ENCODE measurements around the gene BCORL1.
A peak's percentile ranks its signal among the peaks of the same experiment; 100 is the strongest.

The BCORL1 gene

GRCh38 chrX:130055103-130055502, 72.7 kb downstream of the BCORL1 start:
- H3K36me3 Mint-ChIP-seq, result peaks cover 6% of the 10 kb centered on the region
- no peaks in the 10 kb centered on the region for H3K9me3 Mint-ChIP-seq
- H3K27me3 Mint-ChIP-seq, result no peaks in the 10 kb centered on the region
- no peak overlapping the region for H3K27ac Mint-ChIP-seq
- ATAC-seq, result no peak
- H3K4me1 Mint-ChIP-seq, result peaks cover 7% of the 10 kb centered on the region
- no peak overlapping the region for H3K4me3 Mint-ChIP-seq

GRCh38 chrX:130055899-130056298, 73.5 kb downstream of the BCORL1 start:
- H3K27ac Mint-ChIP-seq, result no peak overlapping the region

DNA sequence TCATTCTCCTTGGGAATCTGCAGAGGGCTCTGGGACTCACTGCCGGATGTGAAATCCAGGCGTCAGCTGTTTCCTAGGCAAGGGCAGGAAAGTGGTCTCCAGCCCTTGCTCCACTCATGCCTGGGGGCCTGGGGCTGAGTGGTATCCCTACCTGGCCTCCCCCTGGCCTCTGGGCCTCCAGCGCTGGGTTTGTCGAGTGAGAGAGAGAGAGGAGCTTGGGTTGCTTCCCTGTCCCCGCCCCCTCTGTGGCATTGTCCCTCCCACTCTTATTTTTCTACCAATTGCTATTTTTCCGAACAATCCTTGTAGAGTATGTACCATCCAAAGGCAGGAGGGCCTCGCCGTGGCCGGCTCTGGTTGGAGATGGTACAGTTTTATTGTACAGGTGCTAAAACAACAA, 74.8 kb downstream of the BCORL1 start:
- ATAC-seq, result no peak
- Mint-ChIP-seq H3K27ac (no peak overlapping the region), H3K4me3 (no peak overlapping the region), H3K36me3 (peaks cover 6% of the 10 kb centered on the region), H3K4me1 (peaks cover 7% of the 10 kb centered on the region), H3K9me3 (no peaks in the 10 kb centered on the region), H3K27me3 (no peaks in the 10 kb centered on the region)

More at GRCh38 chrX:130055899-130056298, 73.5 kb downstream of the BCORL1 start:
- H3K4me3 Mint-ChIP-seq, result no peak overlapping the region
- no peaks in the 10 kb centered on the region for H3K9me3 Mint-ChIP-seq
- H3K27me3 Mint-ChIP-seq, result no peaks in the 10 kb centered on the region
- H3K36me3 Mint-ChIP-seq, result peaks cover 6% of the 10 kb centered on the region
- H3K4me1 Mint-ChIP-seq, result peaks cover 7% of the 10 kb centered on the region
- ATAC-seq, result no peak

- Mint-ChIP-seq H3K4me3 (no peak overlapping the region), H3K27me3 (no peaks in the 10 kb centered on the region), H3K4me1 (peaks cover 7% of the 10 kb centered on the region), H3K9me3 (no peaks in the 10 kb centered on the region), H3K36me3 (peaks cover 6% of the 10 kb centered on the region), H3K27ac (no peak overlapping the region)
- no peak for ATAC-seq
These were observed 76.2 kb downstream of the BCORL1 start for GRCh38 chrX:130058652-130059051.

- H3K4me3 Mint-ChIP-seq, result peak overlapping the region; percentile 87
- peaks cover 11% of the 10 kb centered on the region for H3K4me1 Mint-ChIP-seq
- peak overlapping the region; percentile 81 for H3K27ac Mint-ChIP-seq
- ATAC-seq, result peak; percentile 93
- no peaks in the 10 kb centered on the region for H3K27me3 Mint-ChIP-seq
- no peaks in the 10 kb centered on the region for H3K9me3 Mint-ChIP-seq
- H3K36me3 Mint-ChIP-seq, result peaks cover 12% of the 10 kb centered on the region
These were observed 78.0 kb downstream of the BCORL1 start for GRCh38 chrX:130060122-130061069.

- no peaks in the 10 kb centered on the region for H3K9me3 Mint-ChIP-seq
- no peak overlapping the region for H3K4me3 Mint-ChIP-seq
These were observed 84.7 kb downstream of the BCORL1 start for GRCh38 chrX:130066975-130067615.

DNA sequence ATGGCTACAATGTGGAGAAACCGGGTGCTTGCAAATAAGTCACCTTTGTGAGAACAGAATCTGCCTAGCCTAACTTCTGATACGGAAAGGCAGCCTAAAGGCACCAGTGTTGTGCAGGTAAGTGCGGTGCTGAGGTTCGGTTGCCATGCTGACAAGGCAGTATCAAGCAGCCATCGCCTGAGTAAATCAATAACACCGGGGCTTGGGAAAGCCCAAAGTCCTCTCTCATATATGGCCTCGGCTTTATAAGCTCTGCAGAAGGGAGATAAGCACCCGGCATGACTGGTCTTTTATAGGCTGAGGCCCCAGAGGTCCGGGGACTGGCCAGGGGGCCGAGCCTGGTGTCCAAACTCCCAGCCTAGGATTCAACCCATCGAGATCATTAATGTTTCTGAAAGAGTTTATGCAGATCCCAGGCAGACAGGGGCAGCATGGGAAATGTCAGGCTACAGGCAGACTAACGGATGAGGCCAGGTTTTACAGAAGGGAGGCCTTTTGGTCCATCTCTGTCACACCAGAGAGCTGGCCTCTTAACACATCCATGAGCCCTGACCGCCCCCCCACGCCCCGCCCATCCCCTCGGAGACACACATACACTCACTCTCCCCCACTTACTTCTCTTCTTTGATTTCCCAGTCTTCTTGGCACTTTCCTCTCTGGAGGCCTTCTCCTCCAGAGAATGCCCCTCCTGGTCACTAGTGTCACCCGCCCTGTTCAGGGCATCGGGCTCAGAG, 89.3 kb downstream of the BCORL1 start:
- Mint-ChIP-seq H3K27ac (no peak overlapping the region), H3K27me3 (no peaks in the 10 kb centered on the region), H3K4me3 (no peak overlapping the region)

More at GRCh38 chrX:130066975-130067615, 84.7 kb downstream of the BCORL1 start:
- H3K4me1 Mint-ChIP-seq, result peaks cover 4% of the 10 kb centered on the region
- no peak for ATAC-seq
- peaks cover 26% of the 10 kb centered on the region for H3K36me3 Mint-ChIP-seq
- H3K27ac Mint-ChIP-seq, result no peak overlapping the region
- H3K27me3 Mint-ChIP-seq, result no peaks in the 10 kb centered on the region

DNA sequence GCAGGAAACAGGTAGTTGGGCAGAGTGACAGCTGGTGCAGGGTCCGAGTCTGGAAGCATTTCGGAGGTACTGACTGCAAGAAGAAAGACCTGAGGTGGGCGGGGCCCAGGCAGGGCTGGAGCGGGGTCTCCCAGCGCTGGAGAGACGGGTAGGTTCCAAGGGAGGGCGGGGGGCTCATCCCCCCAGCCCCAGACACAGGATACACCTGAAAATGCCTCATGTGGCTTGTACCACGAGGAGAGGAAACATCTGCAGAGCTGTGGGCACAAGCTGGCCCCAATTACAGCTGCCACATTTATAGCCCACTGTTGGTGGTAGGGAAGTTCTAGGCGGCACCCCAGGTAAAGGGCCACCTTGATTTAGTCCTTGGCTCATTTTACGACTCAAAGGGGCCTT, 89.9 kb downstream of the BCORL1 start:
- Mint-ChIP-seq H3K27ac (no peak overlapping the region), H3K27me3 (no peaks in the 10 kb centered on the region)

More for the DNA sequence above, 89.3 kb downstream of the BCORL1 start:
- peaks cover 22% of the 10 kb centered on the region for H3K36me3 Mint-ChIP-seq
- no peak for ATAC-seq
- no peaks in the 10 kb centered on the region for H3K9me3 Mint-ChIP-seq
- H3K4me1 Mint-ChIP-seq, result no peaks in the 10 kb centered on the region

DNA sequence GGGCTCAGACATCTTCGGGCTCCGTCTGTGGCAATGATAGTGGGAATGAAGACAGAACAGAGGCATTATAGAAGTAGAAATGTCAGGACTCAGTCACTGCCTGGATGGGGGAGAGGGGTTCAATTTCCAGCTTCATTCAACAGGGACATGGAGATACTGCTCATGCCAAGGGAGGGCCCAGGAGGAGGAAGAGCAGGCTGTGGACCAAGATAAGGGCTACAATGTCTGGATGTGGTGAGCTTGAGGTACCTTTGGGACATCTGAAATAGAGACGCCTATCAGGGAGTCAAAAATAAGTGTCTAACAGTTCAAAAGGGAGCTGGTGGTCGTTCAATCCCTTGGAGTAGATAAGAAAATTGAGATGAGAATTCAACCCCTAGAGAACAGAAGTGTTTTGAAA, 93.3 kb downstream of the BCORL1 start:
- Mint-ChIP-seq H3K36me3 (peaks cover 9% of the 10 kb centered on the region), H3K27me3 (no peaks in the 10 kb centered on the region), H3K4me3 (no peak overlapping the region), H3K4me1 (peaks cover 9% of the 10 kb centered on the region), H3K9me3 (no peaks in the 10 kb centered on the region), H3K27ac (no peak overlapping the region)
- ATAC-seq, result no peak

More for the DNA sequence above, 89.9 kb downstream of the BCORL1 start:
- Mint-ChIP-seq H3K4me3 (no peak overlapping the region), H3K9me3 (no peaks in the 10 kb centered on the region), H3K36me3 (peaks cover 19% of the 10 kb centered on the region), H3K4me1 (no peaks in the 10 kb centered on the region)
- ATAC-seq, result no peak

DNA sequence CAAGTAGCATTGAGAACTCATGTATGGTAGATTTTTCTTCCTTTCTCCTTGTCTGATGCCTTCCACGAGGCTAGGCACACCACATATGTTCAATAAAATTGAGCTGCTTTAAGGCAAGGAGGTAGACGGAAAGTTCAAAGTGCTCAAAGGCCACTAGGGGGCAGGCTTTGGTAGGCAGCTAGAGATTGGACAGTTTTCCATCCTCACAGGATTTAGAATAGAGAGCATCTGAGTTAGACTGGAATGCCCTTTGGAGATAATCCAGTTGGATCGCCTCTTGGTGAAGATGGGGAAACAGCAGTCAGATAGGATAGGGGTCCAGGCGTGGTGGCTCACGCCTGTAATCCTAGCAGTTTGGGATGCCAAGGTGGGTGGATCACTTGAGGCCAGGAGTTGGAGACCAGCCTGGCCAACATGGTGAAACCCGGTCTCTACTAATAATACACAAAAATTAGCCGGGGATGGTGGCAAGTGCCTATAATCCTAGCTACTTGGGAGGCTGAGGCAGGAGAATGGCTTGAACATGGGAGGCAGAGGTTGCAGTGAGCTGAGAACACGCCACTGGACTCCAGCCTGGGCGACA, 97.5 kb downstream of the BCORL1 start:
- H3K4me3 Mint-ChIP-seq, result no peak overlapping the region
- H3K4me1 Mint-ChIP-seq, result peaks cover 46% of the 10 kb centered on the region
- peak overlapping the region; percentile 55 for H3K27ac Mint-ChIP-seq
- H3K27me3 Mint-ChIP-seq, result no peaks in the 10 kb centered on the region
- H3K9me3 Mint-ChIP-seq, result no peaks in the 10 kb centered on the region
- no peak for ATAC-seq
- H3K36me3 Mint-ChIP-seq, result peaks cover 5% of the 10 kb centered on the region

DNA sequence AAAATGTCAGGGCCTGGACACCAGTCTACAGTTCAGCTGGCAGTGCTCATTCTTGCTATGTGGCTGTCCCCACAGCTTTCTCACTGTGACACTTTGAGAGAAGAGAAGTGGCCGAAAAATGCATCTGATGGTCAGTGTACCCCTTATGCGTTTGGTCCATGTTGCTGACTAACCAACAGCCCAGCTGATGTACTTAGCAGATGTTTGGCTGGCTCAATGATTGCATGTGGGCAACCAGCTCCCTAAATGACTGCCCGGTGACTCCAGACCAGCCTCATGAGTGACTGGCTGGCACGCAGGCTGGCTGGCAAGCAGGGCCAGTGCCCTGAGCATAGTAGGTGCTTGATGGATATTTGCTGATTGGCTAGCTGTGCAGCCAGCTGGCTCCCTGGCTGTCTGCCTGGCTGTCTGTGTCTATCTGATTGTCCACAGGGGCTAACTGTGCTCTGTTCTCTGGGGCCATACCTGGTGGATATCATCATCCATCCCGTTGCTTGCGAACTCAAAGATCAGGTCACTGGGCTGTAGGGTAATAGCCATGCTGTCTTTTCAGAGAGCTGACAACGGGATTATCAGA, 98.4 kb downstream of the BCORL1 start:
- no peaks in the 10 kb centered on the region for H3K27me3 Mint-ChIP-seq
- no peaks in the 10 kb centered on the region for H3K9me3 Mint-ChIP-seq
- H3K36me3 Mint-ChIP-seq, result peaks cover under 1% of the 10 kb centered on the region
- H3K4me3 Mint-ChIP-seq, result no peak overlapping the region
- H3K4me1 Mint-ChIP-seq, result peaks cover 56% of the 10 kb centered on the region
- no peak for ATAC-seq
- peak overlapping the region; percentile 96 for H3K27ac Mint-ChIP-seq

- no peak overlapping the region for H3K4me3 Mint-ChIP-seq
- H3K27me3 Mint-ChIP-seq, result no peaks in the 10 kb centered on the region
- ATAC-seq, result no peak
- H3K9me3 Mint-ChIP-seq, result no peaks in the 10 kb centered on the region
- H3K4me1 Mint-ChIP-seq, result peaks cover 63% of the 10 kb centered on the region
- peak overlapping the region; percentile 96 for H3K27ac Mint-ChIP-seq
- no peaks in the 10 kb centered on the region for H3K36me3 Mint-ChIP-seq
These were observed 99.1 kb downstream of the BCORL1 start for GRCh38 chrX:130081421-130082045.

DNA sequence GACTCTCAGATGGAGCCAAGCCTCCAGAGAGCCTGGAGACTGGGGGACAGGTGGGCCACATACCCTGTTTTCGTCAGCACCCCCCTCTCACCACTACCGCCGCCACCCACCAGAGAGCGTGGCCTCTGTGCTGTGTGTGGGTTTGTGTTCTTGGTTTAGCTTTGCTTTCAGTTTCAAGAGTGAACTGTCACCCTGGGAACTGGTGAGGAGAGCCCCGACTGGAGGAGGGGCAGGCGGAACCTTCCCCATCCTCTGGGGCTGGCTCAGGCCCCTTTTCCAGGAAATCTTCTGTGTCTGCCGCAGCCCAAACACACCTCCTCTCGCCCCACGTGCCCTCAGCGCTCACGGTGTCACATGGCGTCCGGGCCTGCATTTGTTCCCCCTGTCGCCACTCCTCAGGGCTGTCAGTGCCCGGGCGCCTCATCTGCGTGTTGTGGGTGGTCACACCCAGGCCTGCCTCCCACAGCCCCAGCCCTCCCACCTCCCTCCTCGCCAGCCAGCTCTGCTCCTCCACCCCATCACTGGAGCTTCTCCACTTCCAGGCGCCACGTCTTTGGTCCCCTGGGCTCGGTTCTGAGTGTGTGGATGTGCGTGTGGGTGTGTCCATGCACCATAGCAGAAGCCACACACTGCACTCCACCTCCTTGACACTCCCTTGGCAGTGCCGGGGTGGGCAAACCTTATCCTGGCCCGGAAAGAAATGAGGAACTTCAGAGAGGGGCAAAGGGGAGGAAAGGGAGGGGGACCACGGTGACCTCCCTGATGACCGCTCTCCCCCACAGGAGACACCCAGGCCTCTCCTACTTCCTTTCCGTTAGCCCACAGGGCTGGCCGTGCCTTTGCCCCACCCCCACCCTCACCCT, 100.0 kb downstream of the BCORL1 start:
- Mint-ChIP-seq H3K36me3 (no peaks in the 10 kb centered on the region), H3K4me3 (peak overlapping the region; percentile 72), H3K9me3 (no peaks in the 10 kb centered on the region), H3K27me3 (no peaks in the 10 kb centered on the region), H3K4me1 (peaks cover 69% of the 10 kb centered on the region), H3K27ac (peak overlapping the region; percentile 96)
- ATAC-seq, result peak; percentile 82
